Panc1 (cell line): ENCODE data around the gene CREM. TPM values are rescaled to one million over a fixed set of nuclear protein-coding genes. Genes with fewer than 3 reads are reported as not detected.
"Not testable (repeated sequence)": the region's sequence is repeated elsewhere in the genome, so short reads cannot be mapped to it uniquely, and the experiment has no call there.

Experiments
- ATAC-seq: fragments of 200-7000 bp; cut with Tn5 transposase; 2 replicates; pipeline ENCODE4 v1.9.1; 2020; ENCODE audit warnings: mild to moderate bottlenecking, moderate library complexity
- BruUV-seq: library from RNA; stranded (reverse); fragments of 400-500 nt; replicated peaks from 2 replicates; lab custom pipeline; 2021; lab: Mats Ljungman, UMichigan
- CTCF ChIA-PET: fragments of 300-600 bp; sonication (Branson Sonifier 250); formaldehyde crosslinking; loops from one replicate; lab custom pipeline; 2022; ENCODE audit warnings: antibody characterized with exemption; lab: Charles Lee
- POLR2A ChIA-PET: fragments of 300-600 bp; sonication (Branson Sonifier 250); formaldehyde crosslinking; loops from one replicate; lab custom pipeline; 2022; ENCODE audit warnings: antibody characterized with exemption; lab: Charles Lee
- DNase-seq: peaks from one replicate; pipeline ENCODE4 v3.0.0-alpha.2; 2010; ENCODE audit warnings: low read depth, low spot score
- H3K27ac ChIP-seq: 2 replicates; pipeline ENCODE4 v1.5.1; 2011; ENCODE audit warnings: mild to moderate bottlenecking, low read length, inconsistent platforms
- H3K27me3 ChIP-seq: fragments of 200-500 bp; sonication (Bioruptor generic); 2 replicates; pipeline ENCODE4 v1.6.0; 2014; ENCODE audit warnings: low read length, inconsistent platforms; ENCODE audit not compliant: control insufficient read depth, insufficient read depth
- H3K36me3 ChIP-seq: fragments of 200-500 bp; sonication (Bioruptor generic); 2 replicates; pipeline ENCODE4 v1.5.1; 2014; ENCODE audit warnings: inconsistent platforms, mild to moderate bottlenecking, low read length, moderate library complexity; ENCODE audit not compliant: control insufficient read depth, insufficient read depth
- H3K4me1 ChIP-seq: 2 replicates; pipeline ENCODE4 v1.5.1; 2011; ENCODE audit warnings: inconsistent platforms, mild to moderate bottlenecking, low read length, moderate library complexity; ENCODE audit not compliant: control insufficient read depth, insufficient read depth
- H3K4me3 ChIP-seq, 2 experiments: 2 replicates each; pipeline ENCODE4 v1.5.1; 2011 to 2012; ENCODE audit warnings: low read depth in 2 of 2, low read length in 2 of 2, mild to moderate bottlenecking in 2 of 2, inconsistent platforms in 1 of 2, moderate library complexity in 1 of 2
- H3K9me3 ChIP-seq: fragments of 200-500 bp; sonication (Bioruptor generic); 2 replicates; pipeline ENCODE4 v1.5.1; 2014; ENCODE audit warnings: low read depth, mild to moderate bottlenecking, inconsistent platforms, low read length, moderate library complexity; ENCODE audit not compliant: control insufficient read depth, insufficient read depth
- POLR2AphosphoS5 ChIP-seq: IDR thresholded peaks from 2 replicates; pipeline ENCODE4 v1.6.1; 2012; ENCODE audit warnings: mild to moderate bottlenecking, low read depth, low read length, moderate library complexity
- REST ChIP-seq, 2 experiments: IDR thresholded peaks; 2 replicates each; pipeline ENCODE4 v1.6.1; 2011 to 2012; ENCODE audit warnings: low read depth in 2 of 2, control low read depth in 1 of 2, low read length in 1 of 2, mild to moderate bottlenecking in 1 of 2, moderate library complexity in 1 of 2; ENCODE audit not compliant: insufficient read depth in 1 of 2
- SIN3A ChIP-seq: IDR thresholded peaks from 2 replicates; pipeline ENCODE4 v1.6.1; 2012; ENCODE audit warnings: low read depth, mild to moderate bottlenecking, low read length, moderate library complexity, borderline replicate concordance; ENCODE audit not compliant: insufficient read depth
- TCF7L2 ChIP-seq: IDR thresholded peaks from 2 replicates; pipeline ENCODE4 v1.6.1; 2011; ENCODE audit warnings: mild to moderate bottlenecking, low read depth, low read length, inconsistent platforms
- in situ Hi-C: cut with HindIII; loops from 2 replicates; pipeline ENCODE4 v1.10.0; 2016; ENCODE audit warnings: low sequenced_read_pairs, low pct_unique_long_range_greater_than_20kb
- intact Hi-C: fragments of 100-400 bp; cut with micrococcal nuclease; formaldehyde crosslinking; loops from one replicate; pipeline ENCODE4 v1.10.0; 2022; ENCODE audit not compliant: unreplicated experiment
- total RNA-seq: library from RNA; stranded (reverse); gene quantifications from one replicate; pipeline ENCODE4 v1.2.1, GENCODE V29; 2021; ENCODE audit not compliant: unreplicated experiment

CREM gene
- total RNA-seq, 1 experiment from 2014 or later = 13.7 TPM

DNA sequence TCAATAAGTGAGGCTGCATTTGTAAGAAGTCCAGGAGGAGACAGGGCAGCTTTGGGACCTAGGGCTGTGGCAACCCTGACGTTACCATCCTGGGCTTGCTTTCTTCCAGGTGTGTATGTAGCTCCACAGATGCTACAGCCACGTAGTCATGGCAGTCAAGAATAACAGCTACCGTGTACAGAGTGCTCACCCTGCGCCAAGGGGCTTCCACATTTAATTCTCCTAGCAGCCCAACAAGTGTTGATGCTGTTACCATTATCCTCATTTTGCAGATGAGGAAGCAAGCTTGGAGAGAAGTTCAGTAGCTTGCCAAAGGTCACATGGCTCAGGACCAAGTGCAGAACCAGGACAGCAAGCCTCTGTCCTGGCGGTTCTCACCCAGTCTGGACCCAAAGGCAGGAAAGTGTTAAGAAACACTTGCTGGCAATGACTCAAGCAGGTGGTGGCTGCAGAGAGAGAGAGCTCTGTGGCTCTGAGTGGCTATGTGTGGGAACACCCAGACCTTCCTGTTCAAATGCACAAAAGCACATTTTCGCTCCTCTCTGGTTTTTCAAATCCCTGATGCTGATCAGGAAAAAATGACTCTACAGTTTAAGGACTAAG, 89.8 kb downstream of the CREM start:
- no peak overlapping the region for H3K27ac ChIP-seq
- ChIA-PET CTCF (interaction anchor here (0.6 to 2.2 kb wide), 3 partner anchors 19 to 96 kb away, joined by 4 to 8 read pairs (median 6); no protein-coding TSS in a partner anchor), POLR2A (no interaction called here)
- no peaks in the 10 kb centered on the region for H3K9me3 ChIP-seq
- DNase-seq = no peak
- no peaks in the 10 kb centered on the region for H3K4me1 ChIP-seq
- no TSS peak for BruUV-seq
- TF ChIP-seq SIN3A (no peak), TCF7L2 (no peak)
- no peak overlapping the region for H3K4me3 ChIP-seq
- no peaks in the 10 kb centered on the region for H3K36me3 ChIP-seq
- ATAC-seq = no peak
- H3K27me3 ChIP-seq = no peaks in the 10 kb centered on the region
- intact Hi-C loops (no loop called here), in situ Hi-C loops (no loop called here)

DNA sequence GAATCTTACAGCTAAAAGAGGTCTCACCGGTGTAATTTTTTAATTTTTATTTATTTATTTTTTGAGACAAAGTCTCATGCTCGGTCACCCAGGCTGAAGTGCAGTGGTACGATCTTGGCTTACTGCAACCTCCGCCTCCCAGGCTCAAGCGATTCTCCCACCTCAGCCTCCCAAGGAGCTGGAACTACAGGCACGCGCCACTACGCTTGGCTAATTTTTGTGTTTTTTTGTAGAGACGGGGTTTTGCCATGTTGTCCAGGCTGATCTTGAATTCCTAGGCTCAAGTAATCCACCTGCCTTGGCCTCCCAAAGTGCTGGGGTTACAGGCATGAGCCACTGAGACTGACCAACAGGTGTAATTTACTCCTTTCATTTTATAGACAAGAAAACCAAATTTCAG, 90.3 kb downstream of the CREM start:
- H3K27me3 ChIP-seq, H3K4me1 ChIP-seq, H3K36me3 ChIP-seq, ATAC-seq, BruUV-seq, POLR2A ChIA-PET, intact Hi-C loops, H3K27ac ChIP-seq, H3K4me3 ChIP-seq, in situ Hi-C loops, DNase-seq, H3K9me3 ChIP-seq: not testable (repeated sequence)
- CTCF ChIA-PET = interaction anchor here (1.7 to 2.2 kb wide), 2 partner anchors 21 to 96 kb away, joined by 6 to 8 read pairs; no protein-coding TSS in a partner anchor

GRCh38 chr10:35217455-35217854, 90.8 kb downstream of the CREM start:
- Histone ChIP-seq H3K27ac (no peak overlapping the region), H3K36me3 (no peaks in the 10 kb centered on the region), H3K27me3 (no peaks in the 10 kb centered on the region), H3K9me3 (no peaks in the 10 kb centered on the region), H3K4me3 (no peak overlapping the region), H3K4me1 (no peaks in the 10 kb centered on the region)
- DNase-seq = no peak
- no peak for ATAC-seq
- no peak for TF ChIP-seq POLR2AphosphoS5
- TF ChIP-seq REST (IDR thresholded peaks at IDR 0.05; ENCODE audit: insufficient read depth in 1 of 2, low read depth in 2 of 2, low read length in 1 of 2) = no peak
- intact Hi-C loops (no loop called here), in situ Hi-C loops (no loop called here)
- no TSS peak for BruUV-seq
- POLR2A ChIA-PET = no interaction called here
- CTCF ChIA-PET = interaction anchor here (1.7 to 2.2 kb wide), 2 partner anchors 22 to 97 kb away, joined by 6 to 8 read pairs; no protein-coding TSS in a partner anchor
